ENCODE data around the gene CYP3A7. TPM values are rescaled to one million over a fixed set of nuclear protein-coding genes. Genes with fewer than 3 reads are reported as not detected.
A peak's percentile ranks its signal among the peaks of the same experiment; 100 is the strongest.
"Not testable (repeated sequence)": the region's sequence is repeated elsewhere in the genome, so short reads cannot be mapped to it uniquely, and the experiment has no call there.

CYP3A7 gene
- total RNA-seq, 1 donor from 2014 or later = not detected

DNA sequence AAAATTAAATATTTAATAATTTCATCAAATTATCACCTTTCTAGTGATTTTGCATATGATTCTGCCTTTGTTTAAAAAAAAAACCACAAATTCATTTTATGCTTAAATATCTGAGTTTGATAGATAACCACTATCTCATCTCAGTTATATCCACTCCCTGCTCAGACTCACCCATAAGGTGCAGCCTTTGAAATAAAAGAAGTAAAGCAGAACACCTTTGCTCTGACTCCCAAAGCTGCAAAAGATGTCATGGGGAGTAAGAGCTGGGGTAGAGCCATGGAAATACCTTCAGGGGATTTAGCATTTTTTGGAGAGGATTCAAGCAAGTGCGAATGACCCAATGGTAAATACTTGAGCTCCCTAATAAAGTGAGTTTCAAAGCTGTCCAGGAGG lies 40.1 kb downstream of the CYP3A7 start:
- DNase-seq (ENCODE audit: low read depth) = no peak

DNA sequence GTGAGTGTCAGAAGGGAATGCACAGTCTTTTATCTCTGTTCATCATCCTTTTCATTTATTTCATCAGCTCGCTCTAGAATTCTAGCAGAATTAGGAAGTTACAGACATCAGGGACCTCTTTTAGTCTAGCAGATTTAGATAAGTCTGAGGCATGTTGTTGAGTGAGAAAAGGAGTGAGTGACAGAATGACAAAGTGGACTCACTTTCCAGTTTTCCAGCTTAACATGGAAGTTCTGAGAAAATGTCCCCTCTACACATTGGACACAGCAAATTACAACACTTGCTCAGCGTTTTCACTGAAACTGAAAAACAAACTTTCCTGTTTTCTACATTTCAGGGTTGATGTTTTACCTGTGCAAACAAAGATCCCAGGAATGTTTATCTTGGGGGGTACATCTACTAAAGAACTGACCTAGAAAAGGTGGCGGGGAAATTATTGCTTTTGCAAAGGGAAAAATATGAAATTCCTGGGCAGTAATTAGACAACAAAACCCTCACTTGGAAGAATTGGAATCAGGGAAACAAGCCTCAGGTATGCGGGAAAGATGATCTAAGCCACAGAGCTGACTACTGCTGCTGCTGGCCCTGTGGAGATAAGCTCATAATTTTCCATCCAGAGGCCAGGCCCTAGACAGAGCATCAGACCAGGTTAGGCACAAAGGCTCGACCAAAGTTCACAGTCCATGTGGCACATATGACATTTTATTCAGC lies 40.6 kb downstream of the CYP3A7 start:
- FAIRE-seq (no peak), DNase-seq (ENCODE audit: low read depth) (no peak)
- TF ChIP-seq, protein P1, sequence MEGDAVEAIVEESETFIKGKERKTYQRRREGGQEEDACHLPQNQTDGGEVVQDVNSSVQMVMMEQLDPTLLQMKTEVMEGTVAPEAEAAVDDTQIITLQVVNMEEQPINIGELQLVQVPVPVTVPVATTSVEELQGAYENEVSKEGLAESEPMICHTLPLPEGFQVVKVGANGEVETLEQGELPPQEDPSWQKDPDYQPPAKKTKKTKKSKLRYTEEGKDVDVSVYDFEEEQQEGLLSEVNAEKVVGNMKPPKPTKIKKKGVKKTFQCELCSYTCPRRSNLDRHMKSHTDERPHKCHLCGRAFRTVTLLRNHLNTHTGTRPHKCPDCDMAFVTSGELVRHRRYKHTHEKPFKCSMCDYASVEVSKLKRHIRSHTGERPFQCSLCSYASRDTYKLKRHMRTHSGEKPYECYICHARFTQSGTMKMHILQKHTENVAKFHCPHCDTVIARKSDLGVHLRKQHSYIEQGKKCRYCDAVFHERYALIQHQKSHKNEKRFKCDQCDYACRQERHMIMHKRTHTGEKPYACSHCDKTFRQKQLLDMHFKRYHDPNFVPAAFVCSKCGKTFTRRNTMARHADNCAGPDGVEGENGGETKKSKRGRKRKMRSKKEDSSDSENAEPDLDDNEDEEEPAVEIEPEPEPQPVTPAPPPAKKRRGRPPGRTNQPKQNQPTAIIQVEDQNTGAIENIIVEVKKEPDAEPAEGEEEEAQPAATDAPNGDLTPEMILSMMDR (IDR thresholded peaks at IDR 0.05; ENCODE audit: insufficient read depth, low read length, severe bottlenecking) = no peak
- no peaks in the 10 kb centered on the region for H3K27me3 ChIP-seq (ENCODE audit: control insufficient read depth, insufficient read depth, low read length)
- H3K4me3 ChIP-seq (ENCODE audit: low read depth, low read length) = no peak overlapping the region
- no peaks in the 10 kb centered on the region for H3K36me3 ChIP-seq (ENCODE audit: control insufficient read depth, insufficient read depth, low read length)

More for the DNA sequence above, 40.1 kb downstream of the CYP3A7 start:
- H3K27me3 ChIP-seq (ENCODE audit: control insufficient read depth, insufficient read depth, low read length) = no peaks in the 10 kb centered on the region
- no peak overlapping the region for H3K4me3 ChIP-seq (ENCODE audit: low read depth, low read length)
- TF ChIP-seq, protein P1 (IDR thresholded peaks at IDR 0.05; ENCODE audit: insufficient read depth, low read length, severe bottlenecking) = no peak
- H3K36me3 ChIP-seq (ENCODE audit: control insufficient read depth, insufficient read depth, low read length) = no peaks in the 10 kb centered on the region
- FAIRE-seq = no peak

DNA sequence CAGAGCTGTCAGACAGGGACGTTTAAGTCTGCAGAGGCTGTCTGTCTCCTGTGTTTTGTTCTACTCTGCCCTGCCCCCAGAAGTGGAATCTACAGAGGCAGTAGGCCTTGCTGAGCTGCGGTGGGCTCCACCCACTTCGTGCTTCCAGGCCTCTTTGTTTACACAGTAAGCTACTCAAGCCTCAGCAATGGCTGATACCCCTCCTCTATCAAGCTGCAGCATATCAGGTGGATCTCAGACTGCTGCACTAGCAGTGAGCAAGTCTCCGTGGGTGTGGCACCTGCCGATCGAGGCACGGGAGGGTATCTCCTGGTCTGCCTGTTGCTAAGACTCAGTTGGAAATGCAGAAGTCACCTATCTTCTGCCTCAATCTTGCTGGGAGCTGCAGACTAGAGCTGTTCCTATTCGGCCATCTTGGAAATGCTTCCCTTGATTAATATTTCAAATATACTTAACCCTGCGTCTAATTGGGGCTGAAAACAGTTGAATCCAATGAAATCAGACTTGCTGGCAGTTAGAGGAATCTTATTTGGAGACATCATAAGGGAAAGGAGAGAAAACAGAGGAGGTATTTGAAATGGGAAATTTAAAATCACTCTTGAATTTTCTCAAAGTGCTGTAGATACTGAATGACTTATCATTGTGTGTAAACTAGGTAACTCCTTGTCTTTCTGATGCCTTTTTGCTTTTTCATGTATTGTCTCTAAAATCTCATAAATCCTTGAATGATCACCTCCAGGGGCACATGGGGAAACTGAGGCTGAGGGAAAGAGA lies 41.4 kb downstream of the CYP3A7 start:
- DNase-seq (ENCODE audit: low read depth) (peak; percentile 53), FAIRE-seq (no peak)
- no peaks in the 10 kb centered on the region for H3K27me3 ChIP-seq (ENCODE audit: control insufficient read depth, insufficient read depth, low read length)
- TF ChIP-seq, protein P1 (IDR thresholded peaks at IDR 0.05; ENCODE audit: insufficient read depth, low read length, severe bottlenecking) = no peak
- no peaks in the 10 kb centered on the region for H3K36me3 ChIP-seq (ENCODE audit: control insufficient read depth, insufficient read depth, low read length)
- no peak overlapping the region for H3K4me3 ChIP-seq (ENCODE audit: low read depth, low read length)

DNA sequence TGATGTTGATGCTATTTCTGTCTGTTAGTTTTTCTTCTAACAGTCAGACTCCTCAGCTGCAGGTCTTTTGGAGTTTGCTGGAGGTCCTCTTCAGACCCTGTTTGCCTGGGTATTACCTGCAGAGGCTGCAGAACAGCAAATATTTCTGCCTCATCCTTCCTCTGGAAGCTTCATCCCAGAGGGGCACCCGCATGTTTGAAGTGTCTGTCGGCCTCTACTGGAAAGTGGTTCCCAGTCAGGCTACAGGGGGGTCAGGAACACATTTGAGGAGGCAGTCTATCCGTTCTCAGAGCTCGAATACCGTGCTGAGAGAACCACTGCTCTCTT lies 41.9 kb downstream of the CYP3A7 start:
- no peak overlapping the region for H3K4me3 ChIP-seq (ENCODE audit: low read depth, low read length)
- H3K27me3 ChIP-seq (ENCODE audit: control insufficient read depth, insufficient read depth, low read length) = no peaks in the 10 kb centered on the region
- FAIRE-seq (no peak), DNase-seq (ENCODE audit: low read depth) (no peak)
- H3K36me3 ChIP-seq (ENCODE audit: control insufficient read depth, insufficient read depth, low read length) = no peaks in the 10 kb centered on the region
- TF ChIP-seq, protein P1 (IDR thresholded peaks at IDR 0.05; ENCODE audit: insufficient read depth, low read length, severe bottlenecking) = no peak

DNA sequence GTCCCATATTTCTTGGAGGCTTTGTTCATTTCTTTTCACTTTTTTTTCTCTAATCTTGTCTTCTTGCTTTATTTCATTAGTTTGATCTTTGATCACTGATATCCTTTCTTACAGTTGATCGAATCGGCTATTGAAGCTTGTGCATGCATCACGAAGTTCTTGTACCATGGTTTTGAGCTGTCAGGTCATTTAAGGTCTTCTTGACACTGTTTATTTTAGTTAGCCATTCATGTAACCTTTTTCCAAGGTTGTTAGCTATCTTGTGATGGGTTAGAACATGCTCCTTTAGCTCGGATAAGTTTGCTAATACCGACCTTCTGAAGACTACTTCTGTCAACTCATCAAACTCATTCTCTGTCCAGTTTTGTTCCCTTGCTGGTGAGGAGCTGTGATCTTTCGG lies 42.4 kb downstream of the CYP3A7 start:
- not testable (repeated sequence) for H3K36me3 ChIP-seq (ENCODE audit: control insufficient read depth, insufficient read depth, low read length); H3K4me3 ChIP-seq (ENCODE audit: low read depth, low read length); DNase-seq (ENCODE audit: low read depth); H3K27me3 ChIP-seq (ENCODE audit: control insufficient read depth, insufficient read depth, low read length); FAIRE-seq

DNA sequence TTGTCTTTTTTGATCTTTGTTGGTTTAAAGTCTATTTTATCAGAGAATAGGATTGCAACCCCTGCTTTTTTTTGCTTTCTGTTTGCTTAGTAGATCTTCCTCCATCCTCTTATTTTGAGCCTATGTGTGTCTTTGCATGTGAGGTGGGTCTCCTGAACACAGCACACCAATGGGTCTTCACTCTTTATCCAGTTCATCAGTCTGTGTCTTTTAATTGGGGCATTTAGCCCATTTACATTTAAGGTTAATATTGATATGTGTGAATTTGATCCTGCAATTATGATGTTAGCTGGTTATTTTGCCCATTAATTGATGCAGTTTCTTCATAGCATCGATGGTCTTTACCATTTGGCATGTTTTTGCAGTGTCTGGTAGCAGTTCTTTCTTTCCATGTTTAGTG lies 43.3 kb downstream of the CYP3A7 start:
- H3K36me3 ChIP-seq (ENCODE audit: control insufficient read depth, insufficient read depth, low read length); H3K27me3 ChIP-seq (ENCODE audit: control insufficient read depth, insufficient read depth, low read length); FAIRE-seq; DNase-seq (ENCODE audit: low read depth); H3K4me3 ChIP-seq (ENCODE audit: low read depth, low read length): not testable (repeated sequence)

DNA sequence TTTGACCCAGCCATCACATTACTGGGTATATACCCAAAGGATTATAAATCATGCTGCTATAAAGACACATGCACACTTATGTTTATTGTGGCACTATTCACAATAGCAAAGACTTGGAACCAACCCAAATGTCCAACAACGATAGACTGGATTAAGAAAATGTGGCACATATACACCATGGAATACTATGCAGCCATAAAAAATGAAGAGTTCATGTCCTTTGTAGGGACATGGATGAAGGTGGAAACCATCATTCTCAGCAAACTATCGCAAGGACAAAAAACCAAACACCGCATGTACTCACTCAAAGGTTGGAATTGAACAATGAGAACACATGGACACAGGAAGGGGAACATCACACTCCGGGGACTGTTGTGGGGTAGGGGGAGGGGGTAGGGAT lies 44.1 kb downstream of the CYP3A7 start:
- not testable (repeated sequence) for FAIRE-seq; H3K27me3 ChIP-seq (ENCODE audit: control insufficient read depth, insufficient read depth, low read length); H3K4me3 ChIP-seq (ENCODE audit: low read depth, low read length); H3K36me3 ChIP-seq (ENCODE audit: control insufficient read depth, insufficient read depth, low read length); DNase-seq (ENCODE audit: low read depth)

DNA sequence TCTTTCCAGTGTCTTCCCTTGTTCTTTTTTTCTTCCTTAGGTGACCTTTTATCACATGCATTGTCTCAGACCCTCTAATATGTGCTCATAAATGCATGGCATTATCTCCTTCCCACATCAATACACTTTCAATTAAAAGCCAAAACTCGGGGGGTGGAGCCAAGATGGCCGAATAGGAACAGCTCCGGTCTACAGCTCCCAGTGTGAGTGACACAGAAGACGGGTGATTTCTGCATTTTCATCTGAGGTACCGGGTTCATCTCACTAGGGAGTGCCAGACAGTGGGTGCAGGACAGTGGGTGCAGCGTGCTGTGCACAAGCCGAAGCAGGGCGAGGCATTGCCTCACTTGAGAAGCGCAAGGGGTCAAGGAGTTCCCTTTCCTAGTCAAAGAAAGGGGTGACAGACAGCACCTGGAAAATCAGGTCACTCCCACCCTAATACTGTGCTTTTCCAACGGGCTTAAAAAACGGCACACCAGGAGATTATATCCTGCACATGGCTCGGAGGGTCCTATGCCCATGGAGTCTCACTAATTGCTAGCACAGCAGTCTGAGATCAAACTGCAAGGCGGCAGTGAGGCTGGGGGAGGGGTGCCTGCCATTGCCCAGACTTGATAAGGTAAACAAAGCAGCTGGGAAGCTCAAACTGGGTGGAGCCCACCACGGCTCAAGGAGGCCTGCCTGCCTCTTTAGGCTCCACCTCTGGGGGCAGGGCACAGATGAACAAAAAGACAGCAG lies 49.0 kb downstream of the CYP3A7 start:
- not testable (repeated sequence) for FAIRE-seq; H3K4me3 ChIP-seq (ENCODE audit: low read depth, low read length); H3K27me3 ChIP-seq (ENCODE audit: control insufficient read depth, insufficient read depth, low read length); H3K36me3 ChIP-seq (ENCODE audit: control insufficient read depth, insufficient read depth, low read length); DNase-seq (ENCODE audit: low read depth)
